GM21528 (cell line): ENCODE results near the gene TRIM58.

ENCODE experiments used
- ATAC-seq: cut with Tn5 transposase; IDR thresholded peaks from one replicate; pipeline ENCODE4 v1.9.1; 2021; ENCODE audit warnings: mild to moderate bottlenecking, moderate library complexity; ENCODE audit not compliant: unreplicated experiment, low FRiP score

The TRIM58 gene

GRCh38 chr1:247883346-247883745 lies 26.4 kb downstream of the TRIM58 start:
- no peak for ATAC-seq

- ATAC-seq: no peak
These were observed 27.9 kb downstream of the TRIM58 start for GRCh38 chr1:247884797-247885413.

GRCh38 chr1:247895163-247895637 lies 38.2 kb downstream of the TRIM58 start, which contains the start of gene OR2W3:
Gene OR2W3 (plus strand): TSS chr1:247895587. CDS start chr1:247895587, 0 bp downstream.
- ATAC-seq: no peak

- ATAC-seq: no peak
These were observed 39.0 kb downstream of the TRIM58 start for GRCh38 chr1:247895976-247896375.

- ATAC-seq: no peak
These were observed 47.1 kb downstream of the TRIM58 start for GRCh38 chr1:247904122-247904521.

GRCh38 chr1:247905181-247905580 lies 48.2 kb downstream of the TRIM58 start:
- ATAC-seq: no peak

GRCh38 chr1:247905910-247906503 lies 49.0 kb downstream of the TRIM58 start:
- no peak for ATAC-seq

GRCh38 chr1:247906504-247907047 lies 49.6 kb downstream of the TRIM58 start:
- no peak for ATAC-seq

- no peak for ATAC-seq
These were observed 51.8 kb downstream of the TRIM58 start for GRCh38 chr1:247908766-247909165.

- no peak for ATAC-seq
These were observed 56.8 kb downstream of the TRIM58 start for GRCh38 chr1:247913786-247914185.

- ATAC-seq: no peak
These were observed 58.1 kb downstream of the TRIM58 start for GRCh38 chr1:247914941-247915662.

- ATAC-seq: no peak
These were observed 63.0 kb downstream of the TRIM58 start, which contains the start of gene OR2T8 for GRCh38 chr1:247919952-247920351. Gene OR2T8 (plus strand): TSS chr1:247920252. CDS start chr1:247921018, 766 bp downstream.

GRCh38 chr1:247923941-247924340 lies 67.0 kb downstream of the TRIM58 start:
- ATAC-seq: no peak

GRCh38 chr1:247924868-247925267 lies 67.9 kb downstream of the TRIM58 start, which contains the start of gene OR2AJ1:
Gene OR2AJ1 (plus strand): TSS chr1:247924889. CDS start chr1:247933769, 8,880 bp downstream.
- no peak for ATAC-seq
